GM18907 (cell line): ENCODE results near the gene TENT5C.

ENCODE experiments used
- ATAC-seq: cut with Tn5 transposase; IDR thresholded peaks from one replicate; pipeline ENCODE4 v1.9.1; 2021; ENCODE audit warnings: mild to moderate bottlenecking, moderate library complexity; ENCODE audit not compliant: unreplicated experiment

Gene TENT5C

DNA sequence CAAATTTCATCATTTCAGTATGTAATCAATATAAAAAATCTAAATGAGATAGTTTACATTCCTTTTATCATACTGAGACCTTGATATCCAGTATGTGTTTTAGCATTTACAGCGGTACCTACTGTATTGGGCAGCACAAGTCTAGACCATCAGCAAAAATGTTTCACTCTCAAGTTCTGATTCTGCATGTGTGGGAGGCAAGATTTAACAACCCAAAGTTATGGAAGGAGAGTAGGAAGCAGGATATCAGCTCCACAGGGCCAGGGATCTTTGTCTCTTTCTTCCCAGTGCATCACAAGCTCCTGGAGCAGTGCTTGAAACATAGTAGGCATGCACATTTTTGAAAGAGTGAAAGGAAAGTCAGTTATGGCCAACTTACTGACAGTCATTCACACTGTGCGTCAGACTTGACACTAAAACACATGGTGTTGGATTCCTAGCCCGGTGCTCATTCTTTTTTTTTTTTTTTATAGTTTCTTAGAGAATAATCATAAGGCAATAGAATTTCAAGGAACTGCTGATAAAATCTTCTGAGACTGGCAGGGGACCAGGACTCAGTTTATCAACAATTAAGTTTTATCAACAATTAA, 6.1 kb downstream of the TENT5C start:
- ATAC-seq = no peak

DNA sequence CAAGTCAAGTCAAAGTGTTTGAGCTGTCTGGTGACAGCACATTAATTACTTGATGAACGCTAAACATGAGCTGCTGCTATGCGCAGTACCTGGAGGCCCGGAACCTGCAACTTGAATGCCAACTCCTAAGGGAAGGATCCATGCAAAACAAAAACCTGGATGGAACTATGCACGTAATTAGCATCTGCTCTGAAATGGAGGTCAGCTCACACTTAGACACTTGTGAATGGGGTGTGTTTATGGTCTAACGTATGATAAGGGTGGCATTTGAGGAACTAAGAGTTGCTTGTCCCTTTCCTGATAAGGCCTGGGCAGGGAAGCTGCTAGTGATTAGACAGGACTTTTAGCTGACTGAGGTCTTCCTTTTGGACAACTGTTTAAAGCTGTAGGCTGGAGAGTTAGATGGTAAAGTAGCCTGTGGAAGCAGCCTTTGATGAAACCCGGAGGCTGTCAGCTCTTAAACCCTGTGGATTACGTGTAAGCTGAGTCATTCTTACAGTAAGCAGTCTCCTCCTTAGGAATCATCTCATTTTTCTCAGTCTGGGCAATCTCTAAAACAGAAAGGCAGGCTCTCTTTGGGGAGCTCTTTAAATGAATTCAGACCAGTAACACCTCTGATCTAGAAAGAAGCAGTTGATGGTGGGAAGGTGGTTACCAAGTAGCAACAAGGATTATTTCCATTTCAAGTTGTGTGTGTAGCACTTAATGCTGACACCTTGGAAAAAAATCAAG, 6.8 kb downstream of the TENT5C start:
- no peak for ATAC-seq

DNA sequence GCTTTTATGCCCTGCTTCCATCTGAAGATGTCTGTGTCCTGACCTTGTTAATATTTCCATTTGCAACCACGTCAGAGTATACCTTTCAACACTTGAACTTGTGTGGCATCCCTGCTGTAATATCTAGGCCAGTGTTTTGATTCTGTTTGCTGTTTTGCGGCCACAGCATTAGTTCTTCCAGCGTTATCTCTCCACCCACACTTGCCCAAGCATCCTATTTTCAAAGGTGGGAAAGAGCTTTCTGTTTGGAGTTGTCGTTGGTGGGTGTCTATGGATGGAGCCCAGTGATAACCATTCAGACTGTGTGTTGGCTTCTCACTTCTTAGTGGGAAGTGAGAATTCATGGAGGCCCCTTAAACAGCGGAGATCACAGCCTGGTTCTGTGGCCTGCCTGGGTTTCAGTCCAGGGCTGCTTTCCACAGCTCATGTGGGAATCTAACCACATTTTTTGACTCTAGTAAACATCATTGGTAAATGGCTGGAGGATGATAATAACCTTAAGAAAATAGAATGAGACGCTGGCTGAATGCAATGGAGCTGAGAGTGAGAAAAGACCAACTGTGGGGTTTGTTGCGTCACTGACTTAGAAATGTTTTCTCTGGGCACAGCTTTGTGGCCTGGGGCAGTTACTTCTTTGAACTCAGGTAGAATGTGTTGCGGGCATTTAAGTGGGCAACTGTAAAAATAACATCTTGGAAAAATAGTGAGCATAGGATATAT, 7.6 kb downstream of the TENT5C start:
- no peak for ATAC-seq

DNA sequence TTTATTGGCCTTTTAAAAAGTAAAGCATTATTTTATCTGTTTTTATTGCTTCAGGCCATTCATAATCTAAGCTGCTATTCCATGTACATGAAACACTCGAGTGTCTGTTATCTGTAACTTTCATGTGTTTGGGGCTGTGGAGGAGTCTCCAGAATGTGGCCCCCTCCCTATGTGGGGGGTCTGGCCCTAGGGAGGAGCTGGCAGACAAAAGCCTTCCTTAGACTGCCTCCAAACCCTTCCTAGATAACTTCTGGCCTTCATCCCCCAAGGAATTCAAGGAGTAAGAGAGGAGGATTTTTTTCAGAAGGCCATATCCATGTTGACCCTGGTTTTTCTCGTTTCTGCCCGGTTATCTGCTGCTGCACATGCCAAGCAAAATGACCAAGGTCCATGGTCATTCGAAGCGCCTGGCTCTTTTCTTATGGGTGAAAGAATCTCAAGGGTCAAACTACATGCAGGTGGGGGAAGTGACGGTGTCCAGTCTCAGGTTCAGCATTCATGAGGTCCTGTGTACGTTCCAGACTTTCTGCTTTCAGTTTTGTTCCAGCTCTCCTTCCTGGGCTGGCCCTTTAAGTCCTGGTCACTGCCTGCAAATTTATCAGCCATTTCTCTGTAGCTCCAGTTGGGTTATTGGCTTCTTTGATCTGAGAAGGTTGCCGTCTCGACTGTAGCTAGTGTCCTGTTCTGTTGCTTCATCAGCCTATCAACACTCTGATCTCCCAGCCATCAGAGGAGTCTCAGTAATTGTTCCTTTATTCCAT, 8.3 kb downstream of the TENT5C start:
- no peak for ATAC-seq

DNA sequence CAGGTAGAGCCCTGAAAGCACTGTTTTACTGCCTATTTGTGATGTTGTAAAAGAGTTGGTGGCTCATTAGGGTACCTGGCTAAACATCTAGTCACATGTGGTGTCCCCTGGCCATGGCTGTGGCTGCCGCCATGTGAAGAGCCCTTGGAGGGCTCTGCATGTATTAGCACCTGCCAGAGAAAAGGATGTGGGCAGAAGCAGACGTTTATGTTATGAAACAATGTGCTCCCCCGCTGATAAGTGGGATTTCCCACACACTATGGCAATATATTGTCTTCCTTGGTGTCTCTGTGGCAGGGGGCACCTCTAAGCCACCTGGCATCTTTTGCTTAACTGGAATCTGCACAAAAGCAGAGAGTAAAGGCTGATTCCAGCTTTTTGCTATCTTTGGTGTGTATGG, 9.6 kb downstream of the TENT5C start:
- peak; percentile 59 for ATAC-seq

DNA sequence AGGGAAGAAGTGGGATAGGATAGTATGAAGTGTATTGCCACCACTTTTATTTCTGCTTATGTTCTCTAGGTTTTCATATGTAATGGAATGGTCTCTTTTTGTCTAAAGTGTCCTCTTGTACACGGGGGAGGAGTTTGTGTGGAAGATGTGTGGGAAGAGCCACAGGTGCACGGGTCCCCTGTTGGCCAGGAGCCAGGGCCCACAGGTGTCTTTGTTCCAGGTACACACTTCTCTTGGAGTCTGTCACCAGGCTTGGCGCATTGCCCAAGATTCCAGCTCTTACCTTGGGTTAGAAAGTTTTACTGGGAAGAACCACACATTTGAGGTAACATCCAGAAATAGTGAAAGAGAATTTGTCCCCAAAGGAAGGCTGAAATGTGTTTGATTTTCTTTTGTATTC, 10.5 kb downstream of the TENT5C start:
- no peak for ATAC-seq

DNA sequence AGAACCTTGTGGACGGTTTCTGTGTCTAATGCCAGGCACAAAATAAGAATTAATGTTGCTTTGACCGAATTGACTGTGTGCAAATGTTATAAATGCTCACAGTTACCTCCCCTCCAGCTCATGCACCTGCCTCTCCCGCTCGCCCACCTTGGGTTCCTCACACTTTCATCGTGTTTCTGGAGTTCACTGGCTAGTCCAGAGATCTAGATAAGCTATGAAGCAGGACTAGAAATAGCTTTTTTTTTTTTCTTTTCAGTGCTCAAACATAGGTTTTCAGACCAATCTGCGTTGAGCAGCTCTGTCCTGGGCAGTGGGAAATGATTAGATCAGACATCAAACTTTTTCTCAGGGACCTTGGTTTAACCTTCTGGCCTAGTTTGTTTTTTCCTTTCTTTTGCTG, 11.1 kb downstream of the TENT5C start:
- ATAC-seq = no peak

DNA sequence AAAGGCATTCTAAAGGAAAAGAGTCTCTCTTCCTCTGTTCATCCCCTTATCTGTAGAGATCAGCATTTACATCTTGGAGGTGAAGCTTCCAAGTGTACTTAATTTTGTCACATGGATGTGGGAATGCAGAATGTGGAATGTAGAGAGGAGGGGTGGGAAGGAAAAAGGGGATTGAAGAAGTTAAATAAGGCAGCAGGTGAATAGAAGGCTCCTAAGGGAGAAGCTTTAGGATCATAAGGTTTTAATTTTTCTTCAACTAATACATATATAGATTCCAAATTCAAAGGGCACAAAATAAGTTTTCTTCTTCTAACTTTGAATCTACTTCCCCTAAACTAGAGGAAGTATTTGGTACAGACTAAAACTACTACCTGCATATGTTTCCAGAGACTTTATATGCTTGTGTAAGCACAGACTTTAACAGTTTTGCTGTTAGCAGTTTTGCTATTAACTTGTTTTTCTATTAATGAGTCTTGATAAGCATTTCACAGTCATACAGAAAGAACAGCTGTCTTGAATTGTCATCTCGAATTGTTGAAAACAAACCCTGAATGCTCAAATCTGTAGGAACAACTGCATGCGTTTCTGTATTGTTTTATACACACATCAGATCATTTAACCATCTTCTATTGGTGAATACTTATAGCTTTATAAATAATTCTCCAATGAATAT, 12.7 kb downstream of the TENT5C start:
- ATAC-seq = no peak

DNA sequence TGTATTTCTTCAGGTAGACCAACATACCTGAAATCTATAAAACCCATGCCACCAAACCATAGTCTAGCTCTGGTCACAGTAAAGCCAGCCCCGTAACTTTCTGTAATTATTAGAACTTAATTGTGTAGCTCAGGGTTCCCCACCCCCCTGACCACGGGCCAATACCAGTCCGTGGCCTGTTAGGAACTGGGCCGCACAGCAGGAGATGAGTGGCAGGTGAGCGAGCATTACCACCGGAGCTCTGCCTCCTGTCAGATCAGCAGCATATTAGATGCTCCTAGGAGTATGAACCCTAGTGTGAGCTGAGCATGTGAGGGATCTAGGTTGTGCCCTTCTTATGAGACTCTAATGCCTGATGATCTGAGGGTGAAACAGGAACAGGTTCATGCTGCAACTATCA, 14.6 kb downstream of the TENT5C start:
- no peak for ATAC-seq

DNA sequence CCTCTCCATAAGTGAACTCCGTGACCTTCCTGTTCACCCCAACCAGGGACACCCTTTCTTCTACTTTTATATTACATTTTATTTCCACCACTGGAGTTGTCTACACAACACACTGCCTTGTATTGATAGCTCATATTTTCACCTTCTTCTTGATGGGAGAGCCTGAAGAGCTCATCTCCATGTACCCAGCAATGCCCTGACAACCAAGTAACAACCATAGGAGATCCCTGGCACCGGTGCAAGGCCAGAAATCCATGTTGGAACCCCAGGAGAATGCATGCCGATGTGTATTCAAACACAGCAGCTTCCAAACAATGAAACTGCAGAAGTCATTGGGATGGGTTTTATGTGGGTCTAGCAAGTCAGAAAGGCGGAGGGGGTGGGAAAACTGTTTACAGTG, 15.5 kb downstream of the TENT5C start:
- no peak for ATAC-seq

DNA sequence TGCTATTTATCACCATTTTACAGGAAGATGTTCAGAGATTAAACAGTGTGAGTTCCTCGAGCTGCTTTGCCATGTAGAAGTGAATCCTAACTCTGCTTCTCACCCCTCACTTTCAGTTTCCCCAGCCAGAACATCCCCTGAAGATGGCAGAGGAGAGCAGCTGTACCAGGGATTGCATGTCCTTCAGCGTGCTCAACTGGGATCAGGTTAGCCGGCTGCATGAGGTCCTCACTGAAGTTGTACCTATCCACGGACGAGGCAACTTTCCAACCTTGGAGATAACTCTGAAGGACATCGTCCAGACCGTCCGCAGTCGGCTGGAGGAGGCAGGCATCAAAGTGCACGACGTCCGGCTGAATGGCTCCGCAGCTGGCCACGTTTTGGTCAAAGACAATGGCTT, 16.9 kb downstream of the TENT5C start:
- no peak for ATAC-seq

DNA sequence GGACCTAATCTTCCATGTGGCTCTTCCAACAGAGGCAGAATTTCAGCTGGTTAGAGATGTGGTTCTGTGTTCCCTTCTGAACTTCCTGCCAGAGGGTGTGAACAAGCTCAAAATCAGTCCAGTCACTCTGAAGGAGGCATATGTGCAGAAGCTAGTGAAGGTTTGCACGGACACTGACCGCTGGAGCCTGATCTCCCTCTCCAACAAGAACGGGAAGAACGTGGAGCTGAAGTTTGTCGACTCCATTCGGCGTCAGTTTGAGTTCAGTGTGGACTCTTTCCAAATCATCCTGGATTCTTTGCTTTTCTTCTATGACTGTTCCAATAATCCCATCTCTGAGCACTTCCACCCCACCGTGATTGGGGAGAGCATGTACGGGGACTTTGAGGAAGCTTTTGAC, 17.3 kb downstream of the TENT5C start:
- ATAC-seq = no peak

DNA sequence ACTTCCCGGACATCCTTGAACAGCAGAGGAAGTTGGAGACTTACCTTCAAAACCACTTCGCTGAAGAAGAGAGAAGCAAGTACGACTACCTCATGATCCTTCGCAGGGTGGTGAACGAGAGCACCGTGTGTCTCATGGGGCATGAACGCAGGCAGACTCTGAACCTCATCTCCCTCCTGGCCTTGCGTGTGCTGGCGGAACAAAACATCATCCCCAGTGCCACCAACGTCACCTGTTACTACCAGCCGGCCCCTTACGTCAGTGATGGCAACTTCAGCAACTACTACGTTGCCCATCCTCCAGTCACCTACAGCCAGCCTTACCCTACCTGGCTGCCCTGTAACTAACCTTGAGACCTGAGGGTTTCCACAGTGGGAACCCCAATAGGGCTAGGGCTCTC, 17.9 kb downstream of the TENT5C start:
- no peak for ATAC-seq

DNA sequence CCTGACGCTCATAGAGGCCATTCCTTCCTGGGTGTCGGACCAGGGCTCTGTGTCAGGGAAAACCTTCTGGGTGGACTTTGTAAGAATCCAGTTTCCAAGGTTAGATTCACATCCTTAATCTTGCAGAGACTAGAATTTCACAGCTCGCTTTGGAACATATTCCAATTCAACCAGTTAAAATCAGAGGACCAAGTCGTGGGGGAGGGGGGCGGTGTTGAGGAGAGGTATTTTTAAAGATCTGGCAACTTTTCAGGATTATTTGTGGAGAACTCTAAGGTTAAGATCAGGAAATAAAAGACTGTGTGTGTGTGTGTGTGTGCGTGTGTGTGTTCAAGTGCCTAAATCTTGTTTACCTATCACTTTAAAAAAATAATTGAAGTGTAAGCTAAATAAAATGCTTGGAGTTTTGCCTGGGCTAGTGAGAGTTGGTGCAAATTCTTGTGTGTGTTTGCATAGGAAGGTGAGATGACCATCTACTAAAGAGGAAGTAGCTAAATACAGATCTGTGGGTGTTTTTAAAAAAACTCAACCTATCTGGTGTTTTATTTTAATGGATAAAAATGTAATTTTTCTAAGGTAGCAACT, 21.8 kb downstream of the TENT5C start:
- no peak for ATAC-seq

DNA sequence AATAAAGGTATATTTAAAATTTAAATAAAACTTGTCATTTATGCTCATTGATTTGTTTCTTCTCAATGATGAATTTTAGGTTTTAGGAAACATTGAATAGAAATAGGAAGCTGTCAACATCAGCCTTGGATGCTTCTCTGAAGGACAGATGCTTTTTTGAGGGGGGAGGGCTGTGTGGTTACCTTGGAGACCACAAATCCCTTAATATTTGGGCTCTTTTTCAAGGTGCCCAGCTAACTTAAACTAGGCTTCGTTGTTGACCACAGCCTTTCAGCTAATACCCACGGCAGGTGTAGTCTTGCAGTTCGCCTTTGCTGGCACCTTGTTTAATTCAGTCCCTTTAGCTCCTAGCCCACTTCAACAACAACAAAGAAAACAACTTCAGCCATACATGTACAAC, 22.5 kb downstream of the TENT5C start:
- no peak for ATAC-seq

DNA sequence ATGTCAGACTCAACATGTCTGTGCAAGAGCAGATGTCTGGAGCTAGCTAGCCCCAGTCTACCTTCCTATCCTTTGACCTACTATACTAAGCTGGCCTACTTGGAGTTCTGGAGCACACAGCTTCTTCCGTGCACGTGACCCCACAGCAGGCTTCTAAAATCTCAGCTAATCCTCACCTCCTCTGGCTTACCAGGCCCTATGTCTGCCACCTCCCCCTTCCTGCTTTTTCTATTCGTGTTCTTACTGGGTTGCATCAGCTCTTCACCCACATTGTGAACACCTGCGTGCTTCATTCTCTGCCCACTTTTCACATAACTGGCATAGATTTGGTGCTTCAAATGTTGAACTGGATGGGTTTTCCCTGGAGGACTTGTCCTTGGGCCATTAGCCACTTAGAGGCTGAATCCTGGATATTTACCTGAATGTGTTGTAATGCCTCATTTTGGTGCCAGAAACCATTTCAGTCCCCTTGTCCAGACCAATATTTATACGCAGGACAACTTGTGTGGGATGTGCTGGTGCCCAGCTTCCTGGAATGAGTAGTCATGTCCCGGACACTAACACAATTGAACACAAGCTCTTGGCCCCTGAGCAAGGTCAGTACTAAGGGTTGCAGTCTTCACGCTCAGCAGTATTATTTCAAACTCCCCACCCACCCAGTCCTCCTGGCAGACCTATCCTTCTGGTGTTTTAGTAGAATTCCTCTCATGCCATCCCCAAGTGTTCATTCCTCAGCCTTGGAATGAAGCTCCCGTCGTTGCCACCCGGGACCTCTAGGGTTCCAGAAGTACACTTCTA, 24.0 kb downstream of the TENT5C start:
- no peak for ATAC-seq

DNA sequence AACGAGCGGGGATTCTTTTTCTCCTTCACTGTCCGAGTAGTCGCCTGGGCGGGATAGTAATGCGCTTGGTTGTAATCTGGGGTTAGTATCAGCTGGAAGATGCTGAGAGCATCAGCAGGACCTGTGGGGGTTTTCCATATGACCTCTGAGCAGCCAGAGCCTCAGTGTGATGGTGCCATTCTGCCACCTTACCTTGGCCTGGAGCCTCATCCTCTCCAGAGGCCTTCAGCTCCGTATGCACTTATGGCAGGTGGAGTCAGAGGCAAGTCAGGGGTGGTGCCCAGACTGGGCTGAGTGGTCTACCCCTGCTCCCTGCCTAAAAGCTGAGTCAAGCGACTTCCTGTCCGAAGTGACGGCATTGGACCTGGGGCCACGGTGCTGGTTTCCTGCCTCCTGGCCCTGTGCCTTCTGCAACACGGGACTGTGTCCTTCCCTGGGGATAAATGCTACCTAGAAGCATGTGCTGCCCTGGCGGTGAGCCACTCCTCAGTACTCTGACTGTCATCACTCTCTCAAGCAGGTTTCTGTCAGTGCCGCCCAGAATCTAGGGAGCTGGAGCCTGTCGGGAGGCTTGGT, 24.7 kb downstream of the TENT5C start:
- no peak for ATAC-seq

DNA sequence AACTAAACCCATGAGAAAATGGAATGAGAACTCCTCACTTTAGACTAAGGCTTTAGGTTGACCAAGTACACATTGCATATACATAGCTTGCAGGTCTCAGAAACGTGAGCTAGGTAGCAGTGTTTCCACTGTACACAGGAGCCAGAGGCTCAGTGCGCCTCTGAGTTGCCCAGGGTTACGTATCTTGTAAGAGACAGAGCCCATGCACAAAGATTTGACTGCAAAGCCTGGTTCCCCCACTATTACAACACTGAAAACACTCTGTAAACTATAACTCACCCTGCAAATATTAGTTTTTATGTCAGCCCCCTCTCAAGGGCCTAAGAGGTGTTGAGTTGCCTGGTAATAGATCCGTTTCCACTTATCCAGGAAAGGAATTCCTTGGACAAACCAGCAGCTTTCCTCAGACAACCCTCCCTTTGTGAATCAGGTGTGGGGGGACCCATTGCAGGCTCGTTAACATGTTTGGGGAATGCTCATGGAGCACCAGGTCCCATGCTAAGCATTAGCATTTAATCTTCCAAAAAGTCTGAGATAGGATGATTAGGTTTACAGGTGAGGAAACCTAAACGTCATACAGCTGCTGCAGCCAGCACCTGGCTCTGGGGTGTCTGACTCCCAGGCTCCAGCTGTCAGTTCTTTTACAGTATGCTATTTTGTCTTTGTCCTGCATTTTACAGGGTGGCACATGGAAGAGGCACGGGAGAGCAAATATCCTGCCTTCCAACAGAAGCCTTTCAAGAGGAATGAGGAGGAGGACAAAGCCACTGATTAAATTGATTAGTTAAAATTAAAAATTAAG, 25.7 kb downstream of the TENT5C start:
- ATAC-seq = no peak
